ENCODE measurements around the gene CLTCL1.
"Not testable (repeated sequence)": the region's sequence is repeated elsewhere in the genome, so short reads cannot be mapped to it uniquely, and the experiment has no call there.

Gene CLTCL1

DNA sequence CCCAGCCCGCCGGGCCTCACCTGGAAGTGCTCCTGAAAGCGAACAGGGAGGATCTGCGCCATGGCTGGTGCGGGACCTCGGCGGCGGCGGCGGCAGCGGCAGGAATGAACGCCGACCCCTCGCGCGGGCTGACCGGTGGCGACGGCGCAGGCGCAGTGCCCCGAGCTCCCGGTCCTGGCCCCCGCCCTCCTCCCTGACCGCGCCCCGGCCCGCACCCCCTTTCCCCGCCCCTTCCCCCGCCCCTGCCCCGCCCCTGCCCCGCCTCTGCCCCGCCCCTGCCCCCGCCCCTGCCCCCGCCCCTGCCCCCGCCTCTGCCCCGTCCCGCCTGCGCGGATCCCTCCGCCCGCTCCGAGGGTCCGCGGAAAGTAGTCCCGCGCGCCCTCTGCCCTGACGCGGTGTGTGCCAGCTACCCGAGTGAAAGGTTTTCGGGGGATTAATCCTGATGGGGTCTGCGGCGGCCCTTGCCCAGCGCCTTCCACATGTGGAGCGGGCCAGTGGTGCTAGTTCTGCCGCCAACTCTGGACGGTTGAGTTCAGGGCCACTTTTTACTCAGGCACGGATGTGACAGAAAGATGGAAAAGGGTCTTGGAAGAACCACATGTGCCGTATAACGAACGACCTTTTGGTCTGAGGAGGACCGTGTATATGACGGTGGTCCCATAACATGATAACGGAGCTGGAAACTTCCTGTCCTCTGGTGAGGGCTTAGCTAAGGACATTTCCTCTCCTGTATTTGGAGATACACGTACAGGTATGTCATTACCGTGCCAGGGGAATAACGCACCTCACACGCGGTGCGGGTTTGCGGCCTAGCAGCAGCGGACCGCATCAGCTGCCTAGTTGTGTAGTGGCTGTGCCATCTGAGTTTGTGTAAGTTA, at the start of gene CLTCL1:
Gene CLTCL1 (minus strand): TSS at position 140 of the 878 bp plus-strand sequence. CDS start 78 bp downstream, at position 62.
- DNase-seq (ENCODE audit: low read depth), result peak; percentile 54

DNA sequence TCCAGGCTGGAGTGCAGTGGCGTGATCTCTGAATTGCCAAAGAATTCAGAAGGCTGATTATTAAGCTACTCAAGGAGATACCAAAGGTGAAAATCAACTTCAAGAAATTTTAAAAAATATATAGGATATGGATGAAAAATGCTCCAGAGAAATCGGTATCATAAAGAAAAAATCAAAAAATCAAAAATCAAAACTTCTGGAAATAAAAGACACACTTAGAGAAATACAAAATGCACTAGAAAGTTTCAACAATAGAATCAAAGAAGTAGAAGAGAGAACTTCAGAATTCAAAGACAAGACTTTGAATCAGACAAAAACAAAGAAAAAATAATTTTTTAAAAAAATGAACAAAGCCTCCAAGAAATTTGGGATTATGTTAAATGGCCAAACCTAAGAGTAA, 45.6 kb upstream of the CLTCL1 start:
- DNase-seq (ENCODE audit: low read depth), result no peak

- no peak for DNase-seq (ENCODE audit: low read depth)
Observed at GRCh38 chr22:19336133-19337075, 44.9 kb upstream of the CLTCL1 start.

GRCh38 chr22:19331975-19332374, 40.5 kb upstream of the CLTCL1 start:
- no peak for DNase-seq (ENCODE audit: low read depth)

DNA sequence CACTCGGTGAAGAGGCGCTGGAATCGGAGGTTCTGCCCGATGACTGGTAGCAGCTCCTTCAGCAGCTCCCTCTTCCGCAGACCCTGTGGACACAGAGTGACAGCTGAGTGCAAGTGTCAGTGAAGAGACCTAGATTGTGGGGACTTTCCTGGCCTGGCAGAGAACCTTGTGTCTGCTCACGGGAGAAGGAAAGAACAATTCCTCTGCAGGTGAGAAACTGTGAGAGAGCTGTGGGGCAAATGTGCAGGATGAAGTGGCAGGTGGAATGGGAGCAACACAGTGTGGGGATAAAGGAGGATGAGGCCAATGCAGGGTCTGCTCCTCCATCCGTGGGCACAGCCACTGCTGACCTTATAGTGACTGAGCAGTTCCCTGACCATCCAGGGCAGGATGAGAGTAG, 40.0 kb upstream of the CLTCL1 start:
- no peak for DNase-seq (ENCODE audit: low read depth)

DNA sequence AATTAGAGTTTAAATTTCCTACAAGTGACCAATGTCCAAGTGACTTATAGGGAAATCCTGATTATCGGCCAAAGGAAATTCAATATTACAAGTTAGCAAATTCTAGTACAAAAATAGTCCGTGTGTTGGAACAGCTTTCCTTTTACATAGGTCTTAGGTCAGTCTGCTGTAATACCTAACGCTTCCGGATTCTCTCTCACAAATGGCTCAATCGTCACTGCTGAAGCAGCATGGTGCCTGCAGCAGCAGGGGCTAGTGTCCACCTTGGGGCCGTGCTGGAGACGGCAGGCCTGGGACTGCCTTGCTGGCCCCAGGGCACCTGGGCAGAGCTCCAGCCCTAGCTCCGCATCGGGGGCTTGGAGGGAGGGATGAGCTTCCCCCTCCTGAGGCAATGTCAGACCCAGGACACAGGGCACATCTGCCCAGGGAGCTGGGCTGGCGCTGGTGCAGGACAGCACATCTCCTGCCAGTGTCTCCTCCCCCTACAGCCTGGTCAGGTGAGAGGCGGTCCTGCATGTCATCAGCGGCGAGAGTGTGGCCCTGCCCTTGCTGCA, 39.4 kb upstream of the CLTCL1 start:
- no peak for DNase-seq (ENCODE audit: low read depth)

- not testable (repeated sequence) for DNase-seq (ENCODE audit: low read depth)
Observed at GRCh38 chr22:19330205-19330604, 38.7 kb upstream of the CLTCL1 start.

DNA sequence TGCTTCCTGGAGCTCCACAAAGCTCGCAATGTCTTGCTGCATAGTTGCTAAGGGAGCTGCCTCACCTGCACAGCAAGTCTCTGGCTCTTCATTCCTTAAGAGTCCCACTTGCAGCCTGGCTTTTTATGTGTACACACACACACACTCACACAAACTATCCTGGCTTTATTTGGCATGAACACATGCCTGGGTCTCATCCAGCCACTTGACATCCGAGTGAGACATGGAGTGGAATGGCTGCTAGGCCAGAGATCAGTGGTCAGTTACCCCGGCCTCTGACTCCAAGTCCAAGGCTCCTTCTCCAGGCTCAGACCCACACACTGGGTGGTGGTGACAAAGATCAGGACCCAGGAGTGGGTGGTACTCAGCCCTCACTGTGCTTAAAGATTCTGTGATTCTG, 37.9 kb upstream of the CLTCL1 start:
- DNase-seq (ENCODE audit: low read depth), result no peak

DNA sequence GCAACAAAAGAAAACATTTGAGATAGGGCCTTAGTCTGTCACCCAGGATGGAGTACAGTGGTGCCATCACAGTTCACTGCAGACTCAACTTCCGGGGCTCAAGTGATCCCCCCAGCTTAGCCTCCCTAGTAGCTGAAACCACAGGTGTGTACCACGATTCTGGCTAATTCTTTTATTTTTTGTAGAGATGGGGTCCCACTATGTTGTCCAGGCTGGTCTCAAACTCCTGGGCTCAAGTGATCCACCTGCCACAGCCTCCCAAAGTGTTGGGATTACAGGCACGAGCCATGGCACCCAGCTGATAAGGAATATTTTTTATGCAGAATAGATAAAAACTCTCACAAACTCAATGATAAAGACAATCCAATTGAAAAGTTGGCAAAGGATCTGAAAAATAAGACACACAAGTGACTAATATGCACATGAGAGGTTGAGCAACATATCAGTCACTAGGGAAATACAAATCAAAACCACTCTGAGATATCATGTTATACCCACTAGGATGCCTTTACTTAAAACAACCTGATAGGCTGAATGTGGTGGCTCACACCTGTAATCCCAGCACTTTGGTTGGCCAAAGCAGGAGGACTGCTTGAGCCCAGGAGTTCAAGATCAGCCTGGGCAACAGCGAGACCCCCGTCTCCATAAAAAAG, 33.9 kb upstream of the CLTCL1 start:
- DNase-seq (ENCODE audit: low read depth), result no peak

DNA sequence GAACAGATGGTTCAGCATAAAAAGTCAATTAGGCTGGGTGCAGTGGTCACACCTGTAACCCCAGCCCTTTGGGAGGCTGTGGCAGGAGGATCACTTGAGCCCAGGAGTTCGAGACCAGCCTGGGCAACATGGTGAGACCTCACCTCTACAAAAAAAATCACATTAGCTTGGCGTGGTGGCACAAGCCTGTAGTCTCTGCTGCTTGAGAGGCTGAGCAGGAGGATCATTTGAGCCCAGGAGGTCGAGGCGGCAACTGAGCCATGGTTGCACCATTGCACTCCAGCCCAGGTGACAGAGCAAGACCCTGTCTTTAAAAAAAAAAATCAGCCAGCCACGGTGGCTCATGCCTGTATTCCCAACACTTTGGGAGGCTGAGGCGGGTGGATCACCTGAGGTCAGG, 31.9 kb upstream of the CLTCL1 start:
- DNase-seq (ENCODE audit: low read depth), result not testable (repeated sequence)

DNA sequence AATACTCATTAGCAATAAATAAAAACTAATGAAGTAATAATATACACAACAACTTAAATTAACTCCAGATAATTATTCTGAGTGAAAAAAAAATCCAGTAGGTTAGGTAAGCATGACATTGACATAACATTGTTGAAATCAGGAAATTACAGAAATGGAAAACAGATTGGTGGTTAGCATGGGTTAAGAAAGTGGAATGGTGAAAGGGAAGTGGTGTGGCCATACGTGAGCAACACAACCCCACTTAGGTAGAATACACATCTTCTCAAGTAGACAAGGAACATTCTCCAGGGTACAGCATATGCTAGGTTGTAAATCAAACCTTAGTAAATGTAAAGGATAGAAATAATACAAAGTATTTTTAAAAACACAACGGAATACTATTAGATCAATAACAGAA, 30.2 kb upstream of the CLTCL1 start:
- DNase-seq (ENCODE audit: low read depth), result no peak

- not testable (repeated sequence) for DNase-seq (ENCODE audit: low read depth)
Observed at GRCh38 chr22:19320136-19320535, 28.6 kb upstream of the CLTCL1 start.

DNA sequence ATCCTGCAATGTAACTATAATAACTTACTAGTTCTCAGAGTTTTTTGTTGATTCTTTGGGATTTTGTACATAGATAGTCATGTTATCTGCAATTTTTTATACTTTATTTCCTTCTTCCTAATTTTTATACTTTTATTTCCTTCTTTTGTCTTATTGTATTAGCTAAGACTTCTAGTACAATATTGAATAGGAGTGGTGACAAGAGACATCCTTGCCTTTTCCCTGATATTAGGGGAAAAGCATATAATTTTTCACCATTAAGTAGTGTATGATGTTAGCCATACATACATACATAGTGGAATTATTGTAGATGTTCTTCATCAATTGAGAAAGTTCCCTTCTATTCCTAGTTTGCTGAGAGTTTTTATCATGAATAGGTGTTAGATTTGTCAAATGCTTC, 27.8 kb upstream of the CLTCL1 start:
- no peak for DNase-seq (ENCODE audit: low read depth)

DNA sequence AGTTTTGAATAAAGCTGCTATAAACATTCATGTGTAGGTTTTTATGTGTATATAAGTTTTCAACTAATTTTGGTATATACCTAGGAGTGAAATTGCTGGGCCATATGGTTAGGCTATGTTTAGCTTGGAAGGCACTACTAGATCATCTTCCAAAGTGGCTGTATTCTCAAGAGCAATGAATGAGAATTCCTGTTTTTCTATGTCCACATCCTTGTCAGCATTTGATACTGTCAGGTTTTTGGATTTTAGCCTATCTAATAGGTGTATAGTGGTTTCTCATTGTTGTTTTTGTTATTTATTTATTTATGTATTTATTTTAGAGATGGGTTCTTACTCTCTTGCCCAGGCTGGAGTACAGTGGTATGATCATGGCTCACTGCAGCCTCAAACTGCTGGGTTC, 26.3 kb upstream of the CLTCL1 start:
- DNase-seq (ENCODE audit: low read depth), result no peak

GRCh38 chr22:19307872-19308271, 16.4 kb upstream of the CLTCL1 start:
- no peak for DNase-seq (ENCODE audit: low read depth)

GRCh38 chr22:19306535-19306934, 15.0 kb upstream of the CLTCL1 start:
- not testable (repeated sequence) for DNase-seq (ENCODE audit: low read depth)

GRCh38 chr22:19304547-19304946, 13.0 kb upstream of the CLTCL1 start:
- DNase-seq (ENCODE audit: low read depth), result no peak

DNA sequence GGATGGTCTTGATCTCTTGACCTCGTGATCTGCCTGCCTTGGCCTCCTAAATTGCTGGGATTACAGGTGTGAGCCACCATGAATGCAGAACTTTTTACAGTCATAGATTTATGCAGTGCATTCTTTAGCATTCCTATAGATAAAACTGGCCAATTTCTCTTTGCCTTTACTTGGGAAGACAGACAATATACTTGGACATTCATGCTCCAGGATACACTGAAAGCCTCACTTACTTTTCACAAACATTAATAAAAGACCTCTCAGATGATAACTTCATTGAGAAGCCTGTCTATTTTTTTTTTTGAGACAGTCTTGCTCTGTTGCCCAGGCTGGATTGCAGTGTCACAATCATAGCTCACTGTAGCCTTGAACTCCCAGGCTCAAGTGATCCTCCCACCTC, 12.3 kb upstream of the CLTCL1 start:
- no peak for DNase-seq (ENCODE audit: low read depth)

DNA sequence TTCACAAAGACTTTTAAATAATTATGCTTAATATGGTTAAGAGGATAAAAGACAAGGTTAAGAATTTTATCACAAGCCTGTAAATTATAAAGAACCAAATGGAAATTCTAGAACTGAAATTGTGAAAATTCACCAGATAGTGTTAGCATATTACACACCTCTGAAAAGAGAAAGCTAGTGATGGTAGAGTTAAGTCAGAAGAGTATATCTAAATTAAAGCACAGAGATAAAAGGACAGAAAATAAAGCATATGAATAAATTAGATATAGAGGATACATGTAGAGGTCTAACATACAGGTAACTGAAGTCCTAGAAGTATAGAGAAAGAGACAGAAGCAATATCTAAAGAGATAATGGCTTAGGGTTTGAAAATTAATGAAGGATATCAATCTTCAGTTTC, 4.2 kb upstream of the CLTCL1 start:
- DNase-seq (ENCODE audit: low read depth), result no peak

- DNase-seq (ENCODE audit: low read depth), result no peak
Observed at GRCh38 chr22:19292458-19293230, 1.1 kb upstream of the CLTCL1 start.

- no peak for DNase-seq (ENCODE audit: low read depth)
Observed at GRCh38 chr22:19291218-19291579, 320 bp downstream of the CLTCL1 start.

All from stimulated activated CD8-positive, alpha-beta memory T cell treated with anti-CD3 and anti-CD28 coated beads, Interleukin-4, amount 100 ng/mL, for 24 hours (primary cell).